HG03575 (cell line): Measurements from ENCODE around the gene LBP.
"Not testable (repeated sequence)": the region's sequence is repeated elsewhere in the genome, so short reads cannot be mapped to it uniquely, and the experiment has no call there.

ENCODE experiments used
- ATAC-seq: cut with Tn5 transposase; IDR thresholded peaks from one replicate; pipeline ENCODE4 v1.9.1; 2021; ENCODE audit not compliant: unreplicated experiment, insufficient number of reproducible peaks, low FRiP score; ENCODE audit errors: extremely low read depth

LBP gene

GRCh38 chr20:38315290-38315966 is 30.9 kb upstream of the LBP start:
- ATAC-seq: no peak

GRCh38 chr20:38316341-38316740 is 29.9 kb upstream of the LBP start:
- ATAC-seq: no peak

- ATAC-seq: no peak
Observed at GRCh38 chr20:38317422-38317821, 28.9 kb upstream of the LBP start.

GRCh38 chr20:38320221-38320620 is 26.1 kb upstream of the LBP start:
- ATAC-seq: no peak

GRCh38 chr20:38321959-38322598 is 24.2 kb upstream of the LBP start:
- ATAC-seq: no peak

GRCh38 chr20:38324159-38324558 is 22.1 kb upstream of the LBP start:
- ATAC-seq: no peak

- ATAC-seq: no peak
Observed at GRCh38 chr20:38325167-38325566, 21.1 kb upstream of the LBP start.

- ATAC-seq: no peak
Observed at GRCh38 chr20:38325905-38326304, 20.4 kb upstream of the LBP start.

- no peak for ATAC-seq
Observed at GRCh38 chr20:38326309-38326708, 20.0 kb upstream of the LBP start.

GRCh38 chr20:38330638-38331037 is 15.6 kb upstream of the LBP start:
- no peak for ATAC-seq

GRCh38 chr20:38331245-38331644 is 15.0 kb upstream of the LBP start:
- ATAC-seq: no peak

- no peak for ATAC-seq
Observed at GRCh38 chr20:38331814-38332213, 14.5 kb upstream of the LBP start.

GRCh38 chr20:38334016-38334415 is 12.3 kb upstream of the LBP start:
- no peak for ATAC-seq

- ATAC-seq: no peak
Observed at GRCh38 chr20:38336726-38337125, 9.6 kb upstream of the LBP start.

GRCh38 chr20:38337561-38338140 is 8.6 kb upstream of the LBP start:
- ATAC-seq: no peak

- ATAC-seq: no peak
Observed at GRCh38 chr20:38338849-38339520, 7.3 kb upstream of the LBP start.

GRCh38 chr20:38339521-38339896 is 6.8 kb upstream of the LBP start:
- ATAC-seq: not testable (repeated sequence)

- ATAC-seq: no peak
Observed at GRCh38 chr20:38339997-38340396, 6.3 kb upstream of the LBP start.

- no peak for ATAC-seq
Observed at GRCh38 chr20:38340693-38341092, 5.6 kb upstream of the LBP start.

- ATAC-seq: no peak
Observed at GRCh38 chr20:38342216-38342615, 4.1 kb upstream of the LBP start.
